HG03460 (cell line): Measurements from ENCODE around the gene CHMP6.

Experiments
- ATAC-seq: cut with Tn5 transposase; IDR thresholded peaks from one replicate; pipeline ENCODE4 v1.9.1; 2021; ENCODE audit not compliant: unreplicated experiment

Gene CHMP6

DNA sequence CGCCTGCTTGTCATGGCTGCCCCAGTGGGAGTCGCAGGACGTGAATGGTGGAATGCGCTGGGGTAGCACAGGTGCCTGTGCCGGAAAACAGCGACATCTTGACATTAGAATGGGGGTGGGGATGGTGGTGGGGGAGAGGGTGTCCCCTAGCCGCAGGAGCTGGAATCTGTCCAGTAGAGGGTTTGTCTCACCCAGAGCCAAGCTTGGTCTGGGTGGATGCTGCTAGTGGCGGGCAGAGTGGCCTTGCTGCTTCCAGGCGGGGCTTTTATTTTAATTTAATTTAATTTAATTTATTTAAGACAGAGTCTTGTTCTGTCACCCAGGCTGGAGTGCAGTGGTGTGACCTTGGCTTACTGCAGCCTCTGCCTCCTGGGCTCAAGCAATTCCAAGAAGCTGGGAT is 51.0 kb downstream of the CHMP6 start:
- ATAC-seq = no peak

DNA sequence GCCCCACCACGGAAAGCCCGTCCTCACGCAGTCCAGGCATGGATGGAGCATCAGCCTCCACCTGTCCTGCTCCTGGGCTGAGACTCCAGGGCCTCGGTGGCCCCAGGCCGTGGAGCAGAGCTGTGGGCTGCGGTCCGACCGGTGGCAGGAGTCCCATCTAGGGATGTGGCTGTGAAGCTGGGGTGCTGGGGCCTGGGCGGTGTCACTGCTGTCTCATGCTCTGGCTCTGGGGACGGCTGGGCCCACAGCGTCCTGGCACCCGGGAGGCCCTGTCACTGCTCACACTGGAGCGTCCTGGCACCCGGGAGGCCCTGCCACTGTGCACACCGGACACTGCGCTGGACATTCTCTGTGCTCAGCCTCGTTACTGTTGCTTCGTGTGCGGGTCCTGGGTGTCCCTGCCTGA is 51.7 kb downstream of the CHMP6 start:
- ATAC-seq = no peak

DNA sequence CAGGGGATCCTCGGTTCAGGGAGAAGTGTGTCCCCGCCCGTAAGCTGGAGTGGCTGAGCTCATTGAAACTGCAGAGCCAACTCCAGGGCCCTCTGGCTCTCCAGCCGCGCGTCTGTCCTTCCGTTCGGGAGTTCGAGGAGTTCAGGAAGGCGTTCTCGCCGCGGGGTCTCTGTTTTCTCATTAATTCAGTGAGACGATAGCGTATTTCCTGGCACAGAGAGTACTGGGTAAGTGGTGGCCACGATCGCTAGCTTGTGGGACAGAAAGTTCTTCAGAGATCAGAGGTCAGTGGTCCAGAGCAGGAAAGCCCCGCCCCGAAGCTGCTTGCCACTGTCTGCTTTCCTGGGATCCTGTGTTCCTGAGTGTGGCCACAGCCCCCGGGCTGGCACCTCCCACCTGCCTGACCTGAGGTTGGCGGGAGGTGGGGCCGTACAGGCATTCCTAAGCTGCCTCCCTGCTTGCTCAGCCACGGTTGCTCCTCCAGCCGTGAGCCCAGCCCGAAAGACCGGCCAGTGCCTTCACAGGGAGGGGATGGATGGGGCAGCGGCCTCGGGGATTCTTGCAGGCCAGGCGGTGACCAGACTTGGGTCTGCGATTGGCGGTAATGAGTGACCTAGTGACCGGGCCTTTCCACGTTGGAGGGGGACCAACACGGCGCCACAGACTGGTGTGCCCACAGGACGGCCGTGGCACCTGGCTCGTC is 52.2 kb downstream of the CHMP6 start:
- no peak for ATAC-seq

DNA sequence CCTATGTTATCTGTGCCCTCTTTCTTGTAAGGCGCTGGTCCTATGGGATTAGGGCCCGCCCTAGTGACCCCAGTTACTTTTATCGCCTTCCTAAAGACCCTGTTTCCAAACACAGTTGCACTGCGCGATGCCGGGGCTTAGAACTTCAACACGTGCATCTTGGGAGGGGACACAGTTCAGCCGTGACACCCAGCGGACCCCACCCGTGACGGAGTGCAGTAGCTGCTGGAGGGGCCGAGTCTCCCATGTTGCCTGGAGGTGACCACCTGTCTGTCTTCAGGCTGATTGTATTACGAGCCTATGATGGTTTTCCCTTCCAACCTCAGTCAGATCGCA is 52.8 kb downstream of the CHMP6 start:
- no peak for ATAC-seq

DNA sequence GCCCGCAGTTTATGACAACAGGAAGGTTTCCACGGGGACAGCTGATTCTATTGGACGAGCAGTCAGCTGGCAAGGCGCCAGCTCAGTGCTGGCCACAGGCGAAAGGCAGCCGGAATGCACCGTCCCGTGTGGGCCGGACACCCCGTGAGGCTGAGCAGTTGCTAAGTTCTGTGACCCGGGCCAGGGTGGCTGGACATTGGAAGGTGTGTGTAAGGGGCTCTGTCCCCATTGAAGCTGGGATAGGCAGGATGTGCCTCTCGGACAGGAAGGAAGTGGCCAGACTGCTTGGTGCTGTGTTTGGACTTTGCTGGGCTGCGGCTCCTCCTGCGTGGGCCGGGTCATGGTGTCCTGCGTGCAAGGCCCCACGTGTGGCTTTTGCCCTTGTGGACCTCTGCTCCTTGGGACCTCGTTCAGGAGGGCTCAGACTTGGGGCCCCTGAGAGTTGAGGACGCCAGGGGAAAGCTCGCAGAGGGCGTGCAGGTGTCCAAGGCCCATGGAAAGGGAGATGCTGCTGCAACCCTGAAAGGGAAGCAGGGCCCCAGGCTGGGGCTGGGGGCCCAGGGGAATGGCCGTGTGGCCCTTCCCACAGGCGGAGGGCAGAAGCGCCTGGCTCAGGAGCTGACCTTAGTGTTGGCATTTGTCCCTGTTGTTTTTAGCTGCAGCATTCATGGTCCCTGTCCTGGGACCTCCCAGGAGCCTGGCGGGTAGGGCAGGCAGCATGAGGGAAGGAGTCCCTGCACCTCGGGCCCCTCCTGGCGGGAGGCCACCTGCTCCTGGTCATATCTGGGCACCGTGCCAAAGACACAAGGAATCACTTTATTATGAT is 53.3 kb downstream of the CHMP6 start:
- ATAC-seq = no peak

DNA sequence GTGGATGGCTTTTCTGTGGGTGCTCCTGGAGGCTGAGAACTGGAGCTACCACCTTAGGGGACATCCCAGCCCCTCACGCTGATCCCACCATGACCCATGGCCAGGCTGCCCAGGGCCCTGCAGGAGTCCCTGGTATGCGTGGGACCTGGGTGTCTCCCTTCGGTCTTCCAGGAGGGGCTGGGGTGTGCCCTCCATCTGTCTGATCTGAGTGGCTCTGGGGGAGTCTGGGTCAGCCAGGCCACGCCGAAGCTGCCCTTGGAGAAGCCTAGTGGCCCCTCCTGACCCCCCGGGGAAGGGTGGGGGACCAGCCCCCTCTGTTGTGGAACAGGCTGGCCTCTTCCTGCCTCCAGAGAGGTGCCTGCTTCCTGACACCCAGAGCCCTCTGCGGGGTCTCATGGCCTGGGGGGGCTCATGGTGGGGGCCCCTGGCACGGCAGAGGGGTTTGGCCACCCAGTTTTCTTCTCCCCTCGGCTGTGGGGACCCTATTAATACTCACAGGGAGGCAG is 54.0 kb downstream of the CHMP6 start:
- no peak for ATAC-seq

DNA sequence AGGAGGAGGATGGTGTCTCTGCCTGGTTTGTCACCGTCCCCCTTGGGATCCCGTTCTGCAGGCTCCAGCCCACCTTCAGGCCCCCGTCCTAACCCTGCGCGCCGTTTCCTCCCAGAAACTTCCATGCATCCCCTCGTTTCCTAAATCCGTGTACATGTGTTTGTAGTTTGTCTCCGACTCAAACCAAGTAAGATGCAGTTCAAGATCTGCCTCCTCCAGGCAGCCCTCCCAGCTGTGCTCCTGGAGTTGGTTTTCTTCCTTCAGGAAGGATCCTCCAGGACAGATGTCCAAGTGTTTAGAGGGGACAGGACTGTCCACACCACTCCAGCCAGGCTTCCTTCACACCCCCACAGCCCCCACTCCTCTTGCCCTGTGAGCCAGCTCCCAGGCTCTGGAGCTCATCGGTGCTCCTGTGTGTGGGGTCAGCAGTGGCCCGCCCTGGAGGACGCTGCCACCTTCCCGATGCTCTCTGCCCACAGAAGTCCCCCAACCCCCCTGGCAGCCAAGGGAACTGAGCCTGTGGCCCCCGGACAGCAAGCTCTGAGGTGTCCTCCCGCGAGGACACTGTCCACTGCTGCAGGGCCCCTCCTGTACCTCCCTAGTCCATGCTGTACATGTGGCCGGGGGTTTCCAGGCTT is 54.6 kb downstream of the CHMP6 start:
- ATAC-seq = no peak

DNA sequence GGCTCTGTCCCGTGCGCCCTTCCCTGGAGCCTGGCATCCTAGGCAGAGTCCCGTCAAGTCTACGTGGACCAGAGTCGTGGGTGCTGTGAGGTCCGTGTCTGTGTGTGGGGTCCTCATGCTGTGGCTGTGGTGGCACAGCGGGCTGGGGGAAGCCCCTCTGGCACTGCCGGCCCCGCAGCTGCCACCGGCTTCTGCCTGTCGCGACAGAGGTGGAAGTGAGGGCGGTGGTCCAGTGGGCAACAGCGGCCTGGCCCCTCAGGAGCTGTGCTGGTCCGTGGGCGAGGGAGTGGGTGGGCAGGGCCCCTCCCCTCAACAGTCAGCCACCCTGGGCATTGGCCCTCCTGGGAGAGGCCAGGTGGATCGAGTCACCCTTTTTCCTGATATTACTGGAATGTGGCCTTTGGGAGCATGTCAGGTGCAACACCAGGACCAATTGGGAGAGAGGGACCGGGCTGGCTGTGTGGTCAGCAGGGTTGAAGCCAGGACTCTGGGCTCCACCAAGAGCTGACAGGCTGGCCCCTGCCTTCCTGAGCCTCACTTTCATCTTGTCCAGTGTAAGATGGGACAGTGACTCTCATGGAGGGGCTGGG is 55.2 kb downstream of the CHMP6 start:
- ATAC-seq = no peak

DNA sequence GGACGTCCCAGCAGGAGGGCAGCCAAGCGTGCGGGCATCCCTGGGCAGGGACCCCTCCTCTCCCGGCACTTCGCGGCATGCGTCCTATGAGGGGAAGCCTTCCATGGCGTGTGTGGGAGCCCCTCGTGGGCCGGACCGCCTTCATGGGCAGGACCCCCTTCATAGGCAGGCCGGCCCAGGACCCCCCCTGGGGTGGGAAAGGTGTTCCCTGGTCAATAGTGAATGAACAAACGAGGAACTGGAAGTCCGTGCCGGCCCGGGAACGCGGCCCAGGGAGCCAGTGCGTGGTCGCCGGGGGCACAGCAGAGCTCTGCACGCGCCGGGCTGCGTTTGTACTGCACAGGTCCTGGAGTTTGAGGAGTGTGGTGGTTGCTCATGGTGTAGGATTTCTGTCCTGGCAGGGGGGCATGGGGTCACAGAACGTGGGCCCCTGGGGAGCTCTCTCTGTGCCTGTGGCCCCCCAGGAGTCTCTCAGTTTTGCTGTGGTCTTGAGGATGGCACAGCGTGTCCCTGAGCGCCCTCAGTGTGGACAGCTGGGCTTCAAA is 57.3 kb downstream of the CHMP6 start:
- no peak for ATAC-seq

DNA sequence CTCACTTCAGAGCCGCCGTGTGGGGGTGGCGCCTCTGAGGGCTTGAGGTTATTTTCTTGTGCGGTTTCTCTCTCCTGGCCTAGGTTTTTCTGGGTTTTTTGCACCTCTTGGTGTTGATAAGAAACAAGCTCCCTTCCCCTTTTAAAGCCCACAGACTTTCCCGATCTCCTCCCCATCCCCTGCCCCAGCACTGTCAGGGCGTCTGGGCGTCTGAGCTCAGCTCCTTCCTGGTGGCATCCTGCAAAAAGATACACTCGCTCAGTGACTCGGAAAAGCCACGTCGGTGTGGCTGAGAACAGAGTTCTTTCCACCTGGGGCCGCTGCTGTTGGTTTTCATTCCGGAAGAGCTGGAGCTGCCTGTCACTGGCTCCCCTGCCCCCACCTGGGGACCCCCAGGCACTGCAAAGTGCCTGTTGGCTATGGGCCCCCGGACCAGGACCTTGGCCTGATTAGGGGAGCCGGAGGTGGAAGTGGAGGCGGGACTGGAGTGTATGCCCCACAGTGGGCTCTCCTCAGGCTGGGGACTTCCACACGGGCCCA is 57.8 kb downstream of the CHMP6 start:
- ATAC-seq = no peak
